ENCODE data around the gene AFF3. TPM values are rescaled to one million over a fixed set of nuclear protein-coding genes. Genes with fewer than 3 reads are reported as not detected.

AFF3 gene
- total RNA-seq, 1 experiment from 2014 or later = 0.05 TPM

DNA sequence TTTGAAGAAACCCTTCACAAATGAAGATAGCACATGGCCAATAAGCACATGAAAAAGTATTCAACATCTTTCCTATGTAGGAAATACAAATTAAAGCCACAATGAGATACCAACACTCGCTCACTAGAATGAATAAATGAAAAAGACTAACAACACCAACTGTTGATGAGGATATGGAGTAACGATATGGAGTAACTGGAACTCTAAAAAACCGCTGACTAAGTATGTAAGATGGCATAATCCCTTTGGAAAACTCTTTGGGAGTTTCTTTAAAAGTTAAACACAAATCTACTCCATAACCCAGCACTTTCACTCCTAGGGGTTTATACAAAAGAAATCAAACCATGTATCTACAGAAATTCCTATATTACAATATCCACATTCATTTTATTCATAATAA lies 220.5 kb downstream of the AFF3 start:
- CTCF ChIA-PET = no interaction called here
- Mint-ChIP-seq H3K4me1 (ENCODE audit: low read depth, unreplicated experiment) (no peaks in the 10 kb centered on the region), H3K4me3 (ENCODE audit: unreplicated experiment) (no peak overlapping the region), H3K27ac (ENCODE audit: unreplicated experiment) (no peak overlapping the region), H3K36me3 (ENCODE audit: insufficient read depth, unreplicated experiment) (no peaks in the 10 kb centered on the region), H3K27me3 (ENCODE audit: insufficient read depth, unreplicated experiment) (peaks cover 16% of the 10 kb centered on the region), H3K9me3 (ENCODE audit: unreplicated experiment) (no peaks in the 10 kb centered on the region)
- Histone ChIP-seq H3K4me3 (ENCODE audit: low read depth, low read length) (no peak overlapping the region), H3K4me1 (no peaks in the 10 kb centered on the region), H3K36me3 (ENCODE audit: control insufficient read depth, insufficient read depth, low read length) (no peaks in the 10 kb centered on the region), H3K27me3 (replicated peaks; ENCODE audit: control insufficient read depth, insufficient read depth, low read length) (no peaks in the 10 kb centered on the region; the same call in 1 of the 2 replicates), H3K9me3 (no peaks in the 10 kb centered on the region)
- no TSS peak for BruUV-seq (replicated peaks)
- TF ChIP-seq CTCF (IDR thresholded peaks at IDR 0.05; ENCODE audit: insufficient read depth in 1 of 2, low read depth in 1 of 2, low read length in 1 of 2, severe bottlenecking in 1 of 2, unreplicated experiment in 1 of 2) = no peak
- intact Hi-C loops (cut with micrococcal nuclease; ENCODE audit: unreplicated experiment) = no loop called here
- POLR2A ChIA-PET = no interaction called here
- DNase-seq = no peak

DNA sequence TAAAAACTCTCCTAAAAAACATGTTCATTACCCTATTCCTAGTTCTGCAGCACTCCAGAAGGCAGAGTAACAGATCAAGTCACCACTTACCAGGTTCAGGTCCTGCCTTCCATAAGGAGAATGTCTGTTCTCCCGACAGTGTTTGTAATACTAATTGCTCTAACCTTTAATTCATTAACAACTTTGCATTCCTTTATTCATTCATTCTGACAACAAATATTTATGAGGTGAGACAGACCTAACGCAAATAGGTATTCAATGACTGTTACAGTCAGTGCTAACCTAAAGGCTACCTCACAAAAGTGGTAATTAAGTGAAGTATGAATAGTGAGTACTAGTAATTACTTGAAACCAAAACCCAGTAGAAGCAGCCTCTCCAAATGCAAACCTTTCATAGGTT lies 224.0 kb downstream of the AFF3 start:
- ChIA-PET POLR2A (no interaction called here), CTCF (no interaction called here)
- TF ChIP-seq CTCF (IDR thresholded peaks at IDR 0.05; ENCODE audit: insufficient read depth in 1 of 2, low read depth in 1 of 2, low read length in 1 of 2, severe bottlenecking in 1 of 2, unreplicated experiment in 1 of 2) = no peak
- H3K27ac Mint-ChIP-seq (ENCODE audit: unreplicated experiment) = no peak overlapping the region
- DNase-seq = no peak
- H3K9me3 ChIP-seq = no peaks in the 10 kb centered on the region
- H3K27me3 Mint-ChIP-seq (ENCODE audit: insufficient read depth, unreplicated experiment) = peaks cover 22% of the 10 kb centered on the region
- no peak overlapping the region for H3K4me3 ChIP-seq (ENCODE audit: low read depth, low read length)
- H3K4me3 Mint-ChIP-seq (ENCODE audit: unreplicated experiment) = no peak overlapping the region
- no peaks in the 10 kb centered on the region for H3K9me3 Mint-ChIP-seq (ENCODE audit: unreplicated experiment)
- no peaks in the 10 kb centered on the region for H3K36me3 ChIP-seq (ENCODE audit: control insufficient read depth, insufficient read depth, low read length)
- intact Hi-C loops (cut with micrococcal nuclease; ENCODE audit: unreplicated experiment) = no loop called here
- H3K27me3 ChIP-seq (replicated peaks; ENCODE audit: control insufficient read depth, insufficient read depth, low read length) = no peaks in the 10 kb centered on the region; the same call in 1 of the 2 replicates
- no TSS peak for BruUV-seq (replicated peaks)
- no peaks in the 10 kb centered on the region for H3K4me1 Mint-ChIP-seq (ENCODE audit: low read depth, unreplicated experiment)
- H3K4me1 ChIP-seq = no peaks in the 10 kb centered on the region
- H3K36me3 Mint-ChIP-seq (ENCODE audit: insufficient read depth, unreplicated experiment) = no peaks in the 10 kb centered on the region

- POLR2A ChIA-PET = no interaction called here
- no peak for TF ChIP-seq CTCF (IDR thresholded peaks at IDR 0.05; ENCODE audit: insufficient read depth in 1 of 2, low read depth in 1 of 2, low read length in 1 of 2, severe bottlenecking in 1 of 2, unreplicated experiment in 1 of 2)
Measured at GRCh38 chr2:99915108-99915675, 227.2 kb downstream of the AFF3 start.

More at GRCh38 chr2:99915108-99915675, 227.2 kb downstream of the AFF3 start:
- CTCF ChIA-PET = no interaction called here
- H3K9me3 ChIP-seq = no peaks in the 10 kb centered on the region
- Mint-ChIP-seq H3K36me3 (ENCODE audit: insufficient read depth, unreplicated experiment) (no peaks in the 10 kb centered on the region), H3K4me1 (ENCODE audit: low read depth, unreplicated experiment) (no peaks in the 10 kb centered on the region), H3K4me3 (ENCODE audit: unreplicated experiment) (no peak overlapping the region), H3K9me3 (ENCODE audit: unreplicated experiment) (no peaks in the 10 kb centered on the region), H3K27ac (ENCODE audit: unreplicated experiment) (no peak overlapping the region), H3K27me3 (ENCODE audit: insufficient read depth, unreplicated experiment) (peaks cover 16% of the 10 kb centered on the region)
- H3K4me1 ChIP-seq = no peaks in the 10 kb centered on the region
- H3K4me3 ChIP-seq (ENCODE audit: low read depth, low read length) = no peak overlapping the region
- BruUV-seq (replicated peaks) = no TSS peak
- H3K27me3 ChIP-seq (replicated peaks; ENCODE audit: control insufficient read depth, insufficient read depth, low read length) = no peaks in the 10 kb centered on the region; the same call in 1 of the 2 replicates
- no peak for DNase-seq
- H3K36me3 ChIP-seq (ENCODE audit: control insufficient read depth, insufficient read depth, low read length) = no peaks in the 10 kb centered on the region
- intact Hi-C loops (cut with micrococcal nuclease; ENCODE audit: unreplicated experiment) = no loop called here
